ENCODE data around the gene GPS1.

- no peak for TF ChIP-seq CTCF (IDR thresholded peaks at IDR 0.05; ENCODE audit: borderline replicate concordance, extremely low read depth, low read length, poor library complexity, severe bottlenecking)
- no peak for TF ChIP-seq EZH2 (IDR thresholded peaks at IDR 0.05; ENCODE audit: borderline replicate concordance, low read depth, low read length, severe bottlenecking)
Measured at GRCh38 chr17:82050152-82050760, 1.4 kb upstream of the GPS1 start.
